GM18868 (cell line): ENCODE data around the gene RREB1.

Experiments
- ATAC-seq: cut with Tn5 transposase; IDR thresholded peaks from one replicate; pipeline ENCODE4 v1.9.1; 2021; ENCODE audit warnings: mild to moderate bottlenecking, moderate library complexity; ENCODE audit not compliant: unreplicated experiment

RREB1 gene

GRCh38 chr6:7282097-7282906 lies 174.5 kb downstream of the RREB1 start:
- no peak for ATAC-seq

- no peak for ATAC-seq
Observed at GRCh38 chr6:7283676-7284075, 175.9 kb downstream of the RREB1 start.

GRCh38 chr6:7285416-7285815 lies 177.7 kb downstream of the RREB1 start:
- no peak for ATAC-seq

GRCh38 chr6:7290079-7290478 lies 182.3 kb downstream of the RREB1 start:
- ATAC-seq, result no peak

- ATAC-seq, result no peak
Observed at GRCh38 chr6:7292596-7293255, 185.0 kb downstream of the RREB1 start.

GRCh38 chr6:7295916-7296315 lies 188.2 kb downstream of the RREB1 start:
- no peak for ATAC-seq

- no peak for ATAC-seq
Observed at GRCh38 chr6:7296602-7297001, 188.8 kb downstream of the RREB1 start.

GRCh38 chr6:7298113-7298512 lies 190.4 kb downstream of the RREB1 start:
- no peak for ATAC-seq

- ATAC-seq, result no peak
Observed at GRCh38 chr6:7300926-7301325, 193.2 kb downstream of the RREB1 start.
